Fibroblast of skin of right quadriceps (primary cell): ENCODE results near the gene MATK.

Source experiments
- DNase-seq: peaks from one replicate; pipeline ENCODE4 v3.0.0-alpha.2; 2013

MATK gene

GRCh38 chr19:3788996-3789778 lies 3.0 kb upstream of the MATK start:
- DNase-seq, result no peak

GRCh38 chr19:3785451-3785937 lies 687 bp downstream of the MATK start:
- no peak for DNase-seq

DNA sequence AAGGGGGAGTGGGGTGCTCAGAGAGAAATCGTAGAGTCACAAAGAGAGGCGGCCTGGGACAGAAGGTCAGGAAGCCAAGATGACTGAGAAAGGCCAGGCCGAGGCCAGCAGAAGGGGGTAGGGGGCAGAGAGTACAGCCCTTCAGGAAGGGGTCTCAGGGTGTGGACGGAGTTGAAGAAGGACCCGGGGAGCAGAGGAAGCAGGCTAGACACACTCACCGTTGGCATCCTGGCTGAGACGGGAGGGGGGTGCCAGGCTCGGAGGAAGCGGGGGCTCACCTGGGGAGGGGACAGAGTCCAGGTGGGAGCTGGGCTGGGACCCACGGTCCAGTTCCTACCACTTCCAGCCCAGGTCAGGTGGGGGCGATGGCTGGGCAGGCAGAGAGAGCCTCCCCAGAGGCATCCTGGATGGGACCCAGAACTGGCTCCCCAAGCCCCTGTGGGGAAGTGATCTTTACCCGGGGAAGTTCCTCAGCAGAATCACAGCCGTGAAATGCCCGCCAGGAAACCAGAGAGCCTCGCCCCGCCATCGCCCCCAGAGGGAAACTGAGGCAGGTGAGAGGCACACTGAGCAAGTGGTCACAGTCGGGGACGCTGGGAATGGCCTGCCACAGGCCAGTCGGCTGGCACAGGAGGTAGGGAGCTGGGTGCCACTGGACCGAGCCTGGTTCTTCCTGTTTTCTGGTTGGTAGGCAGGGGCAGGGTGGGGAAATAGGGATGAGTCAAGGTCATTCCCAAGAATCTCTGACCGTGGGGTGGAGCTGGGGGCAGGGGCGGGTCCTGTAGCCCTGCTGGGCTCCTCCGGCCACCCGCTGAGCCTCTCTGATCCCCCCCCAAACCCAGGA lies 1.4 kb downstream of the MATK start:
- no peak for DNase-seq

DNA sequence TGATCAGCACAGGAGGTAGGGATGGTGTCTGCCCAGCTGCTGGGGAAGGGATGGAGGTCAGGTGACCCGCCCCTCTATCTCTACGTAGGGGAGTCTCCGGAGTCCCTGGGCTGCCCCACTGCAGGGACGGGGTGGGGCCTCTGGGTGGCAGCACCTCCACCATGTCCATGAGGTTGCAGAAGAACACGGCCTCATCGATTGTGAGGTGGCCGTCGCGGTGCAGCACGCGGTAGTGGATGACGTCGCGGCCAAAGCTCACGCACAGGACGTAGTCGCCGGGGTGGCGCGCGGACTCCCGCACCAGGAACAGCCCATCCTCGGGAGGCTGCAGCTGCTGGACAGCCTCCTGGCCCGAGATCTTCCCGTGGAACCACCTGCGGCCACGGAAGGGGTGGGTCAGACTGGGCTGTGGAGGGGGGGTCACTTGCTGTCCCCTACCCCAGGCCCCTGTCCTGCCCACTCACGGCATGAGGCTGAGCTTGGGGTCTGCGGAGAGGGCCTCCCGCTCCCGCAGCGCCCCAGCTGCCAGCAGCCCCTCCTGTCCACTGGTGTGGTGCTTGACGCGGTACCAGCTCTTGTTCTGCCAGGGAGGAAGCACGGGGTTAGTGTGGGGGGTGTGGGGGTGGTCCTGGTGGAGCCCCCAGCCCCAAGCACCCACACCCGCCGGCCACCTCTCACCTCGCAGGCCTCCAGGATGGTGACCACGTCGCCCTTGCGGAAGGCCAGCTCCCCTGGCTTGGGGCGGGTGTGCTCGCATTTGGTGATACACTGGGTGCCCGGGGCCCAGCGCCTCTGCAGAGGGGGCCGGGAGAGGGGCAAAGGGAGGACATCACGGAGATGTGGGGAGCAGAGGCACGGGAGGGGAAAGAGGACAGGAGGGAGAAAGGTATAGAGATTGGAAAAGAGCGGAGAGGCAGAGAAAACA lies 2.3 kb downstream of the MATK start:
- no peak for DNase-seq

DNA sequence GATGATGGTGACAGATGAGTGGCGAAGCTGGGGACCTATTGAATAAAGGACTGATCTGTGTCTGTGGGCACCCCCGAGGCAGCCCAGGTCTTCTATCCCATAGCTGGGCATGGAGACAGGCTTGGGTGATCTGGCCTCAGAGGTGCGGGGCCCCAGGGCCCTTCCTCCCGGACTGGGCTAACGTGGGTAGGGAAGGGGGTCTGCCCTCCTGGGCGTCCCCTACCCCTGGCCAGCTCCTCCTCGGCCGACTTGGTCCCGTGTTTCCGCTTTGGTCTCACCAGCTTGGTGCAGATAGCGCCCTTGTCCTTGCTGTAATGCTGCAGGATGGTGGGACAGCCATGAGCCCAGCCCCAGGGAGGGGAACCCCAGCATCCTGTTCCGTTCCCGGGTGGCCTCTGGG lies 3.3 kb downstream of the MATK start:
- no peak for DNase-seq

- no peak for DNase-seq
These were observed 3.9 kb downstream of the MATK start for GRCh38 chr19:3782330-3782729.

DNA sequence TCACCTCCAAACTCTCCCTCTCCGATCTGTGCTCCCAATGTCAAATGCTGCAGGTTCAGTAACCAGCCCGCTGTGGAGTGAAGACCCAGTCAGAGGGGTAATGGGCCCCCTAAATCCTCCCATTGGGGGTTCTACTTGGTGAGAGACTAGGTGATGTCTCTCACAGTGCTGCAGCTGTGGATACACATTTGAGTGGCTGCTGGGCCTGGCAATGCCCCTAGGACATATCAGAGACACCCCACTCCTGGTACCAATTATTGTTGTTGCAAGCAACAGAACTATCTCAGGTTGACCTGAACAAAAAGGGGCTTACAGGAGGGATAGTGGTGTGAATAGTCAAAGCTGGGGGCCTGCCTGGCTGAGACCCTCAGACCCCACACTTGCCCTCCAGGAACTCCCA lies 4.6 kb downstream of the MATK start:
- no peak for DNase-seq

DNA sequence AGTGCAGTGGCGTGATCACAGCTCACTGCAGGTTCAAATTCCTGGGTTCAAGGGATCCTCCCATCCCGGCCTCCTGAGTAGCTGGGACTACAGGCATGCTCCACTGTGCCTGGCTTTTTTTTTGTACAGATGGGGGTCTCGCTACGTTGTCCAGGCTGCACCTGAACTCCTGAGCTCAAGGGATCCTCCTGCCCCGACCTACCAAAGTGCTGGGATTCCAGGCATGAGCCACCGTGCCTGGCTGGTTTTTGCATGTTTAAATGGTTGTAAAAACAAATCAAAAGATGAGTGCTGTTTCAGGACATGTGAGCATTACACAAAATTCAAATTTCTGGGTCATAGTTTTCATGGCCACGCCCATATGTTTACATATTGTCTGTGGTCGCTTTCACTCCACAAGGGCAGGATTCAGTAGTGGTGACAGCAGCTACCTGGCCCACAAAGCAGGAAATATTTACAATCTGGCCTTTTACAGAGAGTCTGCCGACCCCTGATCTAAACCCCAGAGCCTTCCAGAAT lies 5.3 kb downstream of the MATK start:
- DNase-seq, result no peak

DNA sequence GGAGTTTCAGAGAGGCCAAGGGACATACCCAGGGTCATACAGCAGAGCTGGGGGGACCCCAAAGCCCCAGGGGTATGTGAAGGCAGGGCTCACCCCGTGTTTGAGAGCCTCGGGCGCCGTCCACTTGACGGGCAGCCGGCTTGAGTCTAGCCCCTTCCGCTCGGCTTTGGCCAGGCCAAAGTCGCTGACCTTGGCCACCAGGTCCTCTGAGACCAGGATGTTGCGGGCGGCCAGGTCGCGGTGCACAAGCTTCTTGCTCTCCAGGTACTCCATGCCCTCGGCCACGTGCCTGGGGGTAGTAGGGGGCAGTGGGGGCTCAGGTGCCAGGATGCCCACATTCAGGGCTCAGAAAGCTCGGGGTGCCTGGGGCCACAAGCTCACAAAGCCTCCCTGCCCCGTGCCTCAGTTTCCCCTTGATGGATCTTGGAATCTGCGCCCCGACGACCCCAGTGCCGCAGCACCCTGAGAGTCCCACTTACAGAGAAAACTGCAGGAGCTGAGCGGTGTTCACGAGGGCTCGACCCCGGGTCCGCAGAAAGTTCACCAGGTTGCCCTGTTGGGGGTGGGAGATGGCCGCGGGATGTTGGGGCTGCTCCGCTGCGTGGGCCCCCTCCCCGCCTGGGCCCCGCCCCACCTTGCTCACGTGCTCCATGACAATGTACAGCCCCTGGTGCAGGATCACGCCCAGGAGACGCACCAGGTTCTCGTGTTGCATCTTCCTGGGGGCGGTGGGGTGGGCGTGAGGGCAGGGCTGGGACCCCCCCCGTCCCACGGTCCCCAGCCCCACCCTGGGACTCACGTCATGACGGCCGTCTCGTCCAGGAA lies 7.1 kb downstream of the MATK start:
- DNase-seq, result no peak

DNA sequence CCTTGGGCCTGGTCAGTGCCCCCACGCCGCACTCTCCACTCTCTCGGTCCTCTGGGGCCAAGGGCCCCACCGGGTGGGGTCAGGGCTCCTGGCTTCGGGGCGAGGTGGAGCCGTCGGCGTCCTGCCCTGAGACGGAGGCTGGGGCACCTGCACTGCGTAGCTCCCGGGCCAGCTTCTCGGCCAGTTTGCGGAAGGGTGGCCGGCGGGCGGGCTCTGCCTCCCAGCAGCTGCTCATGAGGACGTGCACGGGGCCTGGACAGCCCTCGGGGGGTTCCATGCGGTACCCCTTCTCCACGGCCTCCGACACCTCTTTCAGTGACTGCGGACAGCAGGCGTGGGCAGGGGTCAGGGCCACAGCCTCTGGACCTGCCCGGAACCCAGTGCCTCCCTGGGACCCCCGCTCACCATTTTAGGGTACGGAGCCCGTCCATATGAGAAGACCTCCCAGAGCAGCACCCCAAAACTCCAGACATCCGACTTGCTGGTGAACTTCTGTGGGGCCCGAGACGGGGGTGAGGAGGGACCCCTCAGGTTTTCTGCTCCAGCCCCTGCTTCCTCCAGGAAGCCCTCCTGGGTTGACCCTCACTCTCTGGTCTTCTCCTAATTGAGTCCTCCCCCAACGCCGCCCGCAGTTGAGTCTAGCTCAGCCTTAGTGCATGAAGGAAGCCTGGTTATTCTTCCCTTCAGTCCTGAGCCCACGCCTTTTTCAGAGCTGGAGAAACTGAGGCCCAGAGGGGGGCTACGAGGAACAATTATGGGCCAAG lies 7.9 kb downstream of the MATK start:
- DNase-seq, result no peak

DNA sequence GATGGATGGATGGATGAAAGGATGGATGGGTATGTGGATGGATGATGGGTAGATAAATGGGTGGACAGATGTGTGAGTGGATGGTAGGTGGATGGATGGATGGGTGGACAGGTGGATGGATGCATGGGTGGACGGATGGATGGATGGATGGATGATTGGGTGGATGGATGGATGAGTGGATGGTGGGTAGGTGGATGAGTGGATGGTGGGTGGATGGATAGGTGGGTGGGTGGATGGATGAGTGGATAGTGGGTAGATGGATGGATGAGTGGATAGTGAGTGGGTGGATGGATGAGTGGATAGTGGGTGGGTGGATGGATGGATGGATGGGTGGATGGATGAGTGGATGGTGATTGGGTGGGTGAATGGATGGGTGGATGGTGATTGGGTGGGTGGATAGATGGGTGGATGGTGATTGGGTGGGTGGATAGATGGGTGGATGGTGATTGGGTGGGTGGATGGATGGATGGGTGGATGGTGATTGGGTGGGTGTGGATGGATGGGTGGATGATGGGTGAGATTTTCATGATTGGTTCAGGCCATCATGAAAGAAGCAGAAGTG lies 9.6 kb downstream of the MATK start:
- DNase-seq, result no peak

DNA sequence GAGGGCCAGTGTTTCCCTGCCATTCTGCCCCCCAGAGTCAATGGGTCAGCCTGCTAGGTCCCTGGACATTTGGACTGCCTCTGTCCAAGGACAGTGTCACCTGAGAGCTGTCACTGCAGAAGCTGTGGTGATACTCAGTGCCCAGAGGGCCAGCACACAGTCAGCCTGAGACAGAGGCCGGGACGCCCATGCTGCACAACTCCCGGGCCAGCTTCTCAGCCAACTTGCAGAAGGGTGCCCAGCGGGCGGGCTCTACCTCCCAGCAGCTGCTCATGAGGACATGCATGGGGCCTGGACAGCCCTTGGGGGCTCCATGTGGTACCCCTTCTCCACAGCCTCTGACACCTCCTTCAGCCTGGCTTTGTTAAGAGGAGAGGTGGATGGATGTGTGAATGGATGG lies 10.3 kb downstream of the MATK start:
- DNase-seq, result no peak

DNA sequence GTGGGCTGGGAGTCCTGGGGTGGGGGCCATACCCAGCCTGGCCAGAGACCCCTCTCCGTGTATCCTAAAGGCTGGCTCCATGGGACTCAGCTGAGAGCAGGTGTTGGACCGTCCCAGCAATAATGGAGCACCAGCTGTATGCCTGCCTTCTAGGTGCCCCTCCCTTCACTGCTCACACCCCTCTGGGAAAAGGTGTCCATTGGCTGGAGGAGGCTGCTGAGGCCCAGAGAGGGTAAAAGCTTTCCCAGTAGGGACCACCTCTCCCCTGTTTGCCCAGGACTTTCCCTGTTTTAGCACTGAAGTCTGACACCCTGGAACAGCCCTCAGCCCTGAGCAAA lies 10.8 kb downstream of the MATK start:
- no peak for DNase-seq

DNA sequence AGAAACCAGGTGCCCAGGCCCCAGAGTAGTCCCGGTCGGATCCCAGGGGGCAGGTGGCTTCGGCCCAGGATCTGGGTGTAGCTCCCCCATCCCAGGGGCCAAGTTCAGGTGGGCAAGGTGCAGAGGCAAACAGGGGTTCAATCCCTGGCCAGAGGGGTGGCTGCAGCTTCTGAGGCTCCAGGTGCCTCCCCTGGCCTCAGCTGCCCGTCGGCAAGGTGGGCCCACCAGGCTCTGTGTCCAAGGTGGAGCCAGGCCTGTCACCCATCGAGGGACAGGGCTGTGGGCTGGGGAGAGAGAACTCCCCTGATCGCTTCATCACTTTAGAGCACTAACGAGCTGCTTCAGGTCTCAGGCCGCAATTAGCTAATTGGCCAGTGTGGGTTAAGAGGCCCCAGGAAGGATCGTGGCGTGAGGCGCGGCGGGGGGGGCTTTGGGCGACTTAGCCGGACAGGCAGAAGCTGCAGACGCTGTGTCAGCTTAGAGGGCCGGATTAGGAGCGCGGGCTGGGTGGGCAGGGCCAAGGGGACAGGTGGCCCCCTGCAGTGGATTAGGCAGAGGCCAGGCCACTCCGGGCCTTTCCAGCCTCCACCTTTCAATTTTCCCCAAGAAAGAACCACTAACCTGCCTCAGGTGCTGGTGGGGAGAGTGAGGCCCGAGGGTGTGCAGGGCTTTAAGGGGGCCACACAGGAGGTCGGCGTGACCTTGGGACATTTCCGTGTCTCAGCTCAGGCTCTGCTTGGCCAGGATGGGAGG lies 11.4 kb downstream of the MATK start:
- no peak for DNase-seq

DNA sequence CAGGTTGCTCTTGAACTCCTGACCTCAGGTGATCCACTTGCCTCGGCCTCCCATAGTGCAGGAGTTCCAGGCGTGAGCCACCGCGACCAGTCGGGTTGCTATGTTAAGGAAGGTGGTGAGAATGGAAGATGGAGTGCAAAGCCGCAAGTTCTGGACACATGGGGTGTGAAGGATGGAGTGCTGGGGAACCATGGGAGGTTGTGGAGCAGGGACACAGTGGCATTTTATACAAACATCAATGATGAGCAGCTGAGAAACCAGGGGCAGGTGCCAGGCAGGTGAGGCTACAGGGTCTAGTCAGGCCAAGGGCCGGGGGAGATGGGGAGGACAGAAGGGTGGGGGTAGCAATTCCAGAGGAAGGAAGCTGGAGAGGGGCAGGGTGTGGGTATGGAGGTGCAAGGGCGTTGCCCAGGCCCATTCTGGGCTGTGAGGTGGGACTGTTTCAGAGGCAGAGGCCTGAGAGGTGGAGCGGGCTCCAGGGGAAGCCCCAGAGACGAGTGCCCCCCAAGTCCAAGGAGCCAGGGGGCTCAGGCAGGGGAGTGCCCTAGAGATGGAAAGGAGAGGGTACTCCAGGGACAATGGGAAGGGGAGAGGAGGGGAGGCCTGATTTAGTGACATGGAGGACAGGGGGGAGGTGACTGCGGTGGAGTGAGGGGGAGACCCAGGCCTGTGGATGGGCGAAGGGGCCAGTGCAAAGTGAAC lies 12.2 kb downstream of the MATK start:
- DNase-seq, result no peak

DNA sequence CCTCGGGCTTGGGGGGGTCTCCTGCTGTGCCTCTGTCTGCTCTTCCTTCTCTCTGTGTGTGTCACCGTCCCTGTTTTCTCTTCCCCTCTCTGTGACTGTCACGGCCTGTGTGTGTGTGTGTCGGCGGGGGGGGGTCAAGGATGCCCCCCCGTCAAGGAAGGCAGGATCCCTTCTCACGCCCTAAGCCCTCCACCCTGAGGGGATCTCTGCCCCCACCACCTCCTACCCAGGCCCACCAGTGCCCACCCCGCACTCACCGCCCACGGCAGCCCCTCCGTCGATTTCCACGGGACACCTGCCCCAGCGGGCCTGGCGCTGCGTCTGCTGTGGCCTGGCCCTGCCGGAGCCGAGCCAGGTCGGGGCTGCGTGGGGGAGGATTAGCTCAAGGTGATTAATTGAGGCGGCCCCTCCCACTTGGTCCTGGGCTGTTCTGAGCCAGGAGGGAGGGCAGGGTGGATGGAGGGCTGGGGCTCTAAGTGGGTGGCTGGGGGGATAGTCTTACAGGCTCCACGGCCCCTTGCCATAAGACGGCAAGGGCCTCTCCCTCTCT lies 14.2 kb downstream of the MATK start, which contains the start of gene RAX2:
RAX2 (minus strand) TSS at position 323 of the 550 bp plus-strand sequence. CDS start 486 bp downstream, outside the sequence.
- DNase-seq, result no peak

DNA sequence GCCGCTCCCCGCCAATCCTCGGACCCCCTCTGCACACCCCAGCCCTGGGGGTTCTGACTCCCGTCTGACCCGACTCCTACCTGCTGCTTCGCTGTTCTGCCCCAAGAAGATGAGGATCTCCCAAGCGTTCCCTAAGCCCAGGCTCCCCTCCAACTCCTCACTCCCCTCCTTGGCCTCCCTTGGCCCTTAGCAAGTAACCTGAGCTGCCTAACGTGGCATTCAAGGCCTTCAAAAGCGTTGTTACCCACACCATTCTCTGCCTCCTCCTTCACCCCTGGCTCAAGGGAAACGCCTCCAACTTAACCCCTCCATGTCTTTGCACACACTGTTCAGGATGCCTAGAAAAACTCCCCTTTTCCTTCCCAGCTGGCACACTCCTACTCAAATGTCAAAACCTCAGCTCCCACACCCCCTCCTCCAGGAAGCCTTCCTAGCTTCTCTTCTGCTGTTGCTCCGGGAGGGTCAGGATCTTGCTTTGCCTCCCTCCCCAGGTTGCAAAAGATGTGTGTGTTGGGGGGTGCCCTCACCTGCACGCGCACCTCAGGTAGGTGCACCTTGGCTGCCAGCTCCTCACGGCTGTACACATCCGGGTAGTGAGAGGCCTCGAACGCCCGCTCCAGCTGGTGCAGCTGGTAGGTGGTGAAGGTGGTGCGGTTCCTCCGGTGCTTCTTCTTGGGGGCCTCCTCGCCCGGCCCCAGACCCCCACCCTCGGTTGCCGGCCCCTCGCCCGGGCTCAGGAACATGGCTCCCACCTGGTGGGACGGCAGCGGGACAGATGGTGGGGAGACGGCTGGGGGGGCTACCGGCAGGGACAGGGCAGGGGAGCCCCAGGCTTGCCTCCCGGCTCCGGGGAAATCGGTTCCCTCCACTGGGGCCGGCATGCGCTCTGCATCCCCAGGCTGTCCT lies 14.9 kb downstream of the MATK start:
- no peak for DNase-seq
